Mesothelial cell of epicardium (in vitro differentiated cells): Measurements from ENCODE around the gene RERE. TPM values are rescaled to one million over a fixed set of nuclear protein-coding genes. Genes with fewer than 3 reads are reported as not detected.

Experiments
- DNase-seq, 2 experiments: peaks; one replicate each; pipeline ENCODE4 v3.0.0; 2021; ENCODE audit warnings: low spot score in 2 of 2; ENCODE audit not compliant: unreplicated experiment in 2 of 2
- H3K27ac Mint-ChIP-seq: 2 replicates; pipeline ENCODE4 v1.8.0; 2021; ENCODE audit warnings: mixed read lengths
- H3K27me3 Mint-ChIP-seq: 2 replicates; pipeline ENCODE4 v1.8.0; 2021; ENCODE audit warnings: low read depth, mixed read lengths
- H3K36me3 Mint-ChIP-seq: 2 replicates; pipeline ENCODE4 v1.8.0; 2021; ENCODE audit warnings: mixed read lengths
- H3K4me1 Mint-ChIP-seq: 2 replicates; pipeline ENCODE4 v1.8.0; 2021; ENCODE audit warnings: mixed read lengths
- H3K4me3 Mint-ChIP-seq: 2 replicates; pipeline ENCODE4 v1.8.0; 2021; ENCODE audit warnings: mild to moderate bottlenecking, moderate library complexity, mixed read lengths
- H3K9me3 Mint-ChIP-seq: 2 replicates; pipeline ENCODE4 v1.8.0; 2021; ENCODE audit warnings: mixed read lengths
- CTCF ChIP-seq: fragments of 200-600 bp; sonication (generic); IDR thresholded peaks from one replicate; pipeline ENCODE4 v1.5.0; 2021; ENCODE audit warnings: antibody characterized with exemption; ENCODE audit not compliant: unreplicated experiment
- total RNA-seq: library from RNA; stranded (reverse); gene quantifications from 3 replicates; pipeline ENCODE4 v1.2.1, GENCODE V29; 2021

The RERE gene
- total RNA-seq, 1 donor from 2014 or later = 187 TPM

GRCh38 chr1:8363767-8364301 lies 453.6 kb downstream of the RERE start:
- Mint-ChIP-seq H3K4me1 (peaks cover 27% of the 10 kb centered on the region), H3K27ac (peak overlapping the region; percentile 62), H3K36me3 (peaks cover 9% of the 10 kb centered on the region), H3K27me3 (no peaks in the 10 kb centered on the region), H3K9me3 (no peaks in the 10 kb centered on the region), H3K4me3 (no peak overlapping the region)
- no peak for DNase-seq
- TF ChIP-seq CTCF = no peak

DNA sequence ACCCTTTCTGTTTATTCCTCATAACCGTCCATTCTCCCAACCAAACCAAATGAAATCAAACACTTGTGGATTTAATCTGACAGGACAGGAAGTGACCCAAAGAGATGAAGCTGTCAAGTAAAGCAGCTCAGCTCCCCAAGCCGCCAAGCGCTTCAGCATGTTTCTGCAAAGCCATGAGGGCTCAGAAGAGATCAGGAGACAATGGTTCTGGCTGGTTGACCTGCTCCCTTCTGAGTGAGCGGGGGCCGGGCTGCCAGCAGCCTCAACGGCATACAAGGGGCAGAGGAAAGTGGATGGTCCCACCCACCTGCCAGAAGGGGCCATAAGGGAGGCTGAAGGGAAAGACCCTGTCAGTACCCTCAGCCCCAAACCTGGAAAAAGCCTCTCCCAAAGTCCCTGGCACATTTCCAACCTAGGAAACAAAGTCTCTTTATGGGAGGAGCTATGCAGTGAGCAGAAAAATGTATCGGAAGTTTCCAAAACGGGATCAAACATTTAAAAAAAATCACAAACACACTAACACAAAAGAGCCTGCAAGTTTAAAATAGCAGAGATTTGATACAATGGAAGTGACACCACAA lies 454.2 kb downstream of the RERE start:
- DNase-seq = no peak
- Mint-ChIP-seq H3K4me3 (no peak overlapping the region), H3K4me1 (peaks cover 27% of the 10 kb centered on the region), H3K27me3 (no peaks in the 10 kb centered on the region), H3K9me3 (no peaks in the 10 kb centered on the region), H3K27ac (peak overlapping the region; percentile 62), H3K36me3 (peaks cover 9% of the 10 kb centered on the region)
- no peak for TF ChIP-seq CTCF

DNA sequence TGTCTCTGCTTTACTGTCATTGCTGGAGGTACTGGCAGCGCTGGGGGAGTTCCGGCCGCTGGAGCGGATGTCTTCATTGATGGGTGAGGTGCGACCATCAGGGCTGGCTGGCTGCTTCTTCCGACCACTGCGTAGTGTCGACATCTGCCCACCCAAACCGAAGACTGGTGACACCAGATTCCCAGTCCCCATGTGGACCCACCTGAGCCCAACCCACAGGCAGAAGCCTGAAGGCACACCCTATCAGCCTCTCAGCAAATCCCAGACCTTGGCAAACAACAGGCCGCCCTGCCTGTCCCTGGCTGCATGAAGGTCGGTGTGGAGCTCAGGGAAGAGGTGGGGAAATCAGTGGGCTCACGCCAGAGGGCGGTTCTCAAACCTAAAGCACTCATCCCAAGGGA lies 454.7 kb downstream of the RERE start:
- no peak for DNase-seq
- peaks cover 23% of the 10 kb centered on the region for H3K4me1 Mint-ChIP-seq
- H3K27me3 Mint-ChIP-seq = no peaks in the 10 kb centered on the region
- H3K4me3 Mint-ChIP-seq = no peak overlapping the region
- H3K27ac Mint-ChIP-seq = no peak overlapping the region
- H3K36me3 Mint-ChIP-seq = peaks cover 14% of the 10 kb centered on the region
- TF ChIP-seq CTCF = no peak
- H3K9me3 Mint-ChIP-seq = no peaks in the 10 kb centered on the region

- peaks cover 14% of the 10 kb centered on the region for H3K4me1 Mint-ChIP-seq
- no peaks in the 10 kb centered on the region for H3K27me3 Mint-ChIP-seq
- DNase-seq = no peak
- no peak overlapping the region for H3K27ac Mint-ChIP-seq
- H3K4me3 Mint-ChIP-seq = no peak overlapping the region
- TF ChIP-seq CTCF = no peak
- H3K36me3 Mint-ChIP-seq = peaks cover 19% of the 10 kb centered on the region
- no peaks in the 10 kb centered on the region for H3K9me3 Mint-ChIP-seq
Observed at GRCh38 chr1:8361198-8361849, 456.1 kb downstream of the RERE start.

DNA sequence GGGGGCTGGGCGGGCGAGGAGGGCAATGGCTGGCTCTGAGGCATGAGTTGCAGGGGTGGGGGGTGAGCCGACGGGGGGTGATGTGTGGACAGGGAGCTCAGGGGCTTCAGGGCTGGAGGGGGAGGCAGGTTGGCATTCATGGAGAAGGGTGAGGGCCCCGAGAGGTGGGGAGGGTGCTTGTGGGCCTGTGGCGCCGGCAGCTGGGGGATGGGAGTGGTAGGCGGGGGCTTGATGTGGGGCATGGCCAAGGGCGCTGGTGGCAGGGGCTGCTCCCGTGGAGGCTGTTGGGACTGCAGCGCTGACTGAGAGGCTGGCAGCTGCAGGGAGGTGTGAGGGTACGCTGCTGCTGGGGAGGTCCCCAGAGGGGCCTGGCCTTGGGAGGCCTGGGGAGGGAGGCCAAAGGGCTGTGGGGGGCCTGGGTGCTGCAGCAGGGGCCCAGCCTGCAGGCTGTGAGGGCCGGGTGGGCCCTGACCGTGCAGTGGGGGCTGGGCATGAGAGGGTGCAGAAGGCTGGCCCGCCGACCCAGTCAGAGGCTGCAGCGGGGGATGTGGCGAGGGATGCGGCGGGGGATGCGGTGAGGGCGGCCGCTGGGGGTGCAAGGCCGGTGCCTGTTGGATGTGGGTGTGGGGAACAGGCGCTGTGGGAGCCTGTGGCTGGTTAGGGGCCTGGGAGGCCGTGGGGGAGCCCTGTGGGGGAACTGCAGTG lies 456.8 kb downstream of the RERE start:
- H3K4me1 Mint-ChIP-seq = peaks cover 14% of the 10 kb centered on the region
- H3K27ac Mint-ChIP-seq = no peak overlapping the region
- DNase-seq = no peak
- no peaks in the 10 kb centered on the region for H3K9me3 Mint-ChIP-seq
- no peak overlapping the region for H3K4me3 Mint-ChIP-seq
- no peak for TF ChIP-seq CTCF
- H3K36me3 Mint-ChIP-seq = peaks cover 22% of the 10 kb centered on the region
- no peaks in the 10 kb centered on the region for H3K27me3 Mint-ChIP-seq
